ENCODE data around the gene LMOD1.

LMOD1 gene

DNA sequence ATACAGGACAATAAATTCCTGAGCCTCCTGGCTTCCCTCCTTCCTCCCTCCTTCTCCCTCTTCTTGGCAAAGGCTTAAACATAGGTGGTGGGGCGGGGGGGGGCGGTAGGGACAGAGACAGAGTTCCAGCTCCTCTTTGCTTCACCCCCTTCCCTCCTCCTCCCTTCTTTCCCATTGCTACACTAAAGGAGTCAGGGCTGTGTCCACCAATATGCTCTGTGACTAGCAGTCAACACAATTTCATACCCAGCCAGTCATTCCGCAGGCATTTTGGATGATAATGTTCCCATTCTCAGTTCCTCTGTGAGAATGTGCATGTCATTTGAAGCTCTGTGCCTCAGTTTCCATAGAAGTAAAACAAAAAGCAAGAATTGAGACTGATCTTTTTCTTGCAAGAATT, 1.7 kb downstream of the LMOD1 start:
- TF ChIP-seq TOX (CRISPR knock-in tag; IDR thresholded peaks at IDR 0.05; ENCODE audit: borderline replicate concordance) (no peak), POU6F1 (CRISPR knock-in tag; IDR thresholded peaks at IDR 0.05; ENCODE audit: borderline replicate concordance, low read depth) (no peak), OSR1 (CRISPR knock-in tag; IDR thresholded peaks at IDR 0.05) (no peak), TCF4 (CRISPR knock-in tag; IDR thresholded peaks at IDR 0.05; ENCODE audit: borderline replicate concordance) (no peak), ZFP3 (CRISPR knock-in tag; IDR thresholded peaks at IDR 0.05) (no peak), ZNF565 (CRISPR knock-in tag; conservative IDR thresholded peaks at IDR 0.05; ENCODE audit: low read depth) (no peak), RARB (CRISPR knock-in tag; IDR thresholded peaks at IDR 0.05) (no peak), ZNF8 (CRISPR knock-in tag; IDR thresholded peaks at IDR 0.05) (no peak), CREB5 (CRISPR knock-in tag; IDR thresholded peaks at IDR 0.05; ENCODE audit: low read depth) (no peak), ESRRG (CRISPR knock-in tag; IDR thresholded peaks at IDR 0.05) (no peak), ZC3H10 (CRISPR knock-in tag; IDR thresholded peaks at IDR 0.05) (no peak), ISL1 (CRISPR knock-in tag; IDR thresholded peaks at IDR 0.05) (no peak), SNAI2 (CRISPR knock-in tag; IDR thresholded peaks at IDR 0.05) (no peak), PPARA (CRISPR knock-in tag; IDR thresholded peaks at IDR 0.05; ENCODE audit: borderline replicate concordance) (no peak), ARNTL (CRISPR knock-in tag; IDR thresholded peaks at IDR 0.05; ENCODE audit: borderline replicate concordance, low read depth) (no peak)
- TF ChIP-seq, protein P1, sequence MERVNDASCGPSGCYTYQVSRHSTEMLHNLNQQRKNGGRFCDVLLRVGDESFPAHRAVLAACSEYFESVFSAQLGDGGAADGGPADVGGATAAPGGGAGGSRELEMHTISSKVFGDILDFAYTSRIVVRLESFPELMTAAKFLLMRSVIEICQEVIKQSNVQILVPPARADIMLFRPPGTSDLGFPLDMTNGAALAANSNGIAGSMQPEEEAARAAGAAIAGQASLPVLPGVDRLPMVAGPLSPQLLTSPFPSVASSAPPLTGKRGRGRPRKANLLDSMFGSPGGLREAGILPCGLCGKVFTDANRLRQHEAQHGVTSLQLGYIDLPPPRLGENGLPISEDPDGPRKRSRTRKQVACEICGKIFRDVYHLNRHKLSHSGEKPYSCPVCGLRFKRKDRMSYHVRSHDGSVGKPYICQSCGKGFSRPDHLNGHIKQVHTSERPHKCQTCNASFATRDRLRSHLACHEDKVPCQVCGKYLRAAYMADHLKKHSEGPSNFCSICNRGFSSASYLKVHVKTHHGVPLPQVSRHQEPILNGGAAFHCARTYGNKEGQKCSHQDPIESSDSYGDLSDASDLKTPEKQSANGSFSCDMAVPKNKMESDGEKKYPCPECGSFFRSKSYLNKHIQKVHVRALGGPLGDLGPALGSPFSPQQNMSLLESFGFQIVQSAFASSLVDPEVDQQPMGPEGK (CRISPR knock-in tag; IDR thresholded peaks at IDR 0.05; ENCODE audit: borderline replicate concordance), result no peak
- TF ChIP-seq, protein P2, sequence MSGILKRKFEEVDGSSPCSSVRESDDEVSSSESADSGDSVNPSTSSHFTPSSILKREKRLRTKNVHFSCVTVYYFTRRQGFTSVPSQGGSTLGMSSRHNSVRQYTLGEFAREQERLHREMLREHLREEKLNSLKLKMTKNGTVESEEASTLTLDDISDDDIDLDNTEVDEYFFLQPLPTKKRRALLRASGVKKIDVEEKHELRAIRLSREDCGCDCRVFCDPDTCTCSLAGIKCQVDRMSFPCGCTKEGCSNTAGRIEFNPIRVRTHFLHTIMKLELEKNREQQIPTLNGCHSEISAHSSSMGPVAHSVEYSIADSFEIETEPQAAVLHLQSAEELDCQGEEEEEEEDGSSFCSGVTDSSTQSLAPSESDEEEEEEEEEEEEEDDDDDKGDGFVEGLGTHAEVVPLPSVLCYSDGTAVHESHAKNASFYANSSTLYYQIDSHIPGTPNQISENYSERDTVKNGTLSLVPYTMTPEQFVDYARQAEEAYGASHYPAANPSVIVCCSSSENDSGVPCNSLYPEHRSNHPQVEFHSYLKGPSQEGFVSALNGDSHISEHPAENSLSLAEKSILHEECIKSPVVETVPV (CRISPR knock-in tag; IDR thresholded peaks at IDR 0.05), result no peak
- no peak for ATAC-seq

DNA sequence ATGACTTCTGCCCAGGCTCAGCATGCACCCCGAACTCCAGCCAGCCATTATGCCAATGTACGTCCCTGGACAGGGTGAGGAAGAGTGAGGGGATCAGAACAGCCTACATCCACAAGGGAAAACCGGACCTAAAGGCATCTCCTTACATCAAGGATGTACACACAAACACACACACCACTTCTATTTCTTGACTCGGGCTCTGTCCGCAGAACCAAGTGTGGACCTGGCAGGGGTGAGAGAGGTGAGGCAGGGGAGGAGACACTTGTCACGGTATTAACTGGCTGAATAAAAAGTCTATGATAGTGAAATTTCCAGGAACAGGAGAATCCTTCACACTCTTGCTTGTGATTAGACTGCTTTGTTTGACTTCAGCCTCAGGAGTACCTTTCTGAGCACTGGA, 2.3 kb downstream of the LMOD1 start:
- no peak for ATAC-seq
- TF ChIP-seq ZC3H10 (CRISPR knock-in tag; IDR thresholded peaks at IDR 0.05), result no peak
- TF ChIP-seq OSR1 (CRISPR knock-in tag; IDR thresholded peaks at IDR 0.05), result no peak
- TF ChIP-seq ZNF8 (CRISPR knock-in tag; IDR thresholded peaks at IDR 0.05), result no peak
- no peak for TF ChIP-seq TOX (CRISPR knock-in tag; IDR thresholded peaks at IDR 0.05; ENCODE audit: borderline replicate concordance)
- TF ChIP-seq PPARA (CRISPR knock-in tag; IDR thresholded peaks at IDR 0.05; ENCODE audit: borderline replicate concordance), result no peak
- TF ChIP-seq, protein P1 (CRISPR knock-in tag; IDR thresholded peaks at IDR 0.05; ENCODE audit: borderline replicate concordance), result no peak
- no peak for TF ChIP-seq RARB (CRISPR knock-in tag; IDR thresholded peaks at IDR 0.05)
- no peak for TF ChIP-seq ARNTL (CRISPR knock-in tag; IDR thresholded peaks at IDR 0.05; ENCODE audit: borderline replicate concordance, low read depth)
- TF ChIP-seq ZFP3 (CRISPR knock-in tag; IDR thresholded peaks at IDR 0.05), result no peak
- TF ChIP-seq GLIS3 (CRISPR knock-in tag; IDR thresholded peaks at IDR 0.05), result no peak
- TF ChIP-seq, protein P3, sequence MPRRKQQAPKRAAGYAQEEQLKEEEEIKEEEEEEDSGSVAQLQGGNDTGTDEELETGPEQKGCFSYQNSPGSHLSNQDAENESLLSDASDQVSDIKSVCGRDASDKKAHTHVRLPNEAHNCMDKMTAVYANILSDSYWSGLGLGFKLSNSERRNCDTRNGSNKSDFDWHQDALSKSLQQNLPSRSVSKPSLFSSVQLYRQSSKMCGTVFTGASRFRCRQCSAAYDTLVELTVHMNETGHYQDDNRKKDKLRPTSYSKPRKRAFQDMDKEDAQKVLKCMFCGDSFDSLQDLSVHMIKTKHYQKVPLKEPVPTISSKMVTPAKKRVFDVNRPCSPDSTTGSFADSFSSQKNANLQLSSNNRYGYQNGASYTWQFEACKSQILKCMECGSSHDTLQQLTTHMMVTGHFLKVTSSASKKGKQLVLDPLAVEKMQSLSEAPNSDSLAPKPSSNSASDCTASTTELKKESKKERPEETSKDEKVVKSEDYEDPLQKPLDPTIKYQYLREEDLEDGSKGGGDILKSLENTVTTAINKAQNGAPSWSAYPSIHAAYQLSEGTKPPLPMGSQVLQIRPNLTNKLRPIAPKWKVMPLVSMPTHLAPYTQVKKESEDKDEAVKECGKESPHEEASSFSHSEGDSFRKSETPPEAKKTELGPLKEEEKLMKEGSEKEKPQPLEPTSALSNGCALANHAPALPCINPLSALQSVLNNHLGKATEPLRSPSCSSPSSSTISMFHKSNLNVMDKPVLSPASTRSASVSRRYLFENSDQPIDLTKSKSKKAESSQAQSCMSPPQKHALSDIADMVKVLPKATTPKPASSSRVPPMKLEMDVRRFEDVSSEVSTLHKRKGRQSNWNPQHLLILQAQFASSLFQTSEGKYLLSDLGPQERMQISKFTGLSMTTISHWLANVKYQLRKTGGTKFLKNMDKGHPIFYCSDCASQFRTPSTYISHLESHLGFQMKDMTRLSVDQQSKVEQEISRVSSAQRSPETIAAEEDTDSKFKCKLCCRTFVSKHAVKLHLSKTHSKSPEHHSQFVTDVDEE (CRISPR knock-in tag; IDR thresholded peaks at IDR 0.05), result no peak
- TF ChIP-seq ZFP30 (CRISPR knock-in tag; IDR thresholded peaks at IDR 0.05), result no peak
- no peak for TF ChIP-seq ZNF70 (CRISPR knock-in tag; IDR thresholded peaks at IDR 0.05)
- TF ChIP-seq ESRRG (CRISPR knock-in tag; IDR thresholded peaks at IDR 0.05), result no peak
